Immature natural killer cell (primary cell): ENCODE data around the gene ADAMTSL3. TPM values are rescaled to one million over a fixed set of nuclear protein-coding genes. Genes with fewer than 3 reads are reported as not detected.
"Not testable (repeated sequence)": the region's sequence is repeated elsewhere in the genome, so short reads cannot be mapped to it uniquely, and the experiment has no call there.

Experiments used
- DNase-seq, 3 donors: peaks; one replicate each; pipeline ENCODE4 v3.0.0; 2022; ENCODE audit warnings: mixed read lengths in 1 of 3
- H3K27ac Mint-ChIP-seq, 6 donors: one replicate each; pipeline ENCODE4 v1.8.0; 2020; ENCODE audit warnings: mixed read lengths in 6 of 6, mild to moderate bottlenecking in 5 of 6, inconsistent platforms in 4 of 6, moderate library complexity in 3 of 6
- H3K27me3 Mint-ChIP-seq, 3 donors: one replicate each; pipeline ENCODE4 v1.8.0; 2020 to 2021; ENCODE audit warnings: low read depth in 3 of 3, mild to moderate bottlenecking in 3 of 3, mixed read lengths in 3 of 3, moderate library complexity in 3 of 3, inconsistent platforms in 1 of 3
- H3K36me3 Mint-ChIP-seq, 3 donors: one replicate each; pipeline ENCODE4 v1.8.0; 2020; ENCODE audit warnings: mixed read lengths in 3 of 3, inconsistent platforms in 2 of 3, mild to moderate bottlenecking in 2 of 3
- H3K4me1 Mint-ChIP-seq, 2 donors: one replicate each; pipeline ENCODE4 v1.8.0; 2020; ENCODE audit warnings: inconsistent platforms in 2 of 2, mild to moderate bottlenecking in 2 of 2, mixed read lengths in 2 of 2, moderate library complexity in 1 of 2
- H3K4me3 Mint-ChIP-seq, 5 donors: one replicate each; pipeline ENCODE4 v1.8.0; 2020; ENCODE audit warnings: mild to moderate bottlenecking in 5 of 5, mixed read lengths in 5 of 5, inconsistent platforms in 3 of 5, moderate library complexity in 3 of 5
- H3K9me3 Mint-ChIP-seq, 6 donors: one replicate each; pipeline ENCODE4 v1.8.0; 2020; ENCODE audit warnings: mild to moderate bottlenecking in 6 of 6, mixed read lengths in 6 of 6, inconsistent platforms in 4 of 6, moderate library complexity in 3 of 6
- polyA plus RNA-seq, 3 donors: library from polyadenylated mRNA; unstranded; fragments of 300-500 nt; fragmentation: Illumina TruSeq; gene quantifications; one replicate each; pipeline ENCODE4 v1.2.3, GENCODE V29; 2021

The ADAMTSL3 gene
- polyA plus RNA-seq, 3 donors from 2014 or later: not detected

DNA sequence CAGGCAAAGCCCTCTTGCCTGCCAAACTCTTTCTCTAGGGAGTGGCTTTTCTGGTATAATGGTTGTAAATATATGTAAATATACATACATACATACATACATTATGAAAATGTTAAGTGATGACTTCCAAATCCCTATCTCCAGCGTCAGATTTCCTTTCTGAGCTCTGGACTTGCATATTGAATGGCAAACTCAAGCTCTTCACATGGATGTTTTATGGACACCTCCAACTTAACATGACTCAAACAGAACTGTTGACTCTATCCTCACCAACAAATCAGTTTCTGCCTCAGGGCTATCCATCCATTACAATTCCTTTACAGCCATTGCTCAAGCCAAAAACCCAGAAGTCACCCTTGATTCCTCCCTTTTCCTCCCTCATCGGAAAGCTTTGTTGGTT, 45.1 kb downstream of the ADAMTSL3 start:
- Mint-ChIP-seq H3K9me3 (no peaks in the 10 kb centered on the region), H3K4me3 (no peak overlapping the region), H3K27ac (no peak overlapping the region), H3K36me3 (no peaks in the 10 kb centered on the region), H3K27me3 (peaks cover 2 to 3% (median 2%) of the 10 kb centered on the region in 3 donors), H3K4me1 (no peaks in the 10 kb centered on the region)
- no peak for DNase-seq

DNA sequence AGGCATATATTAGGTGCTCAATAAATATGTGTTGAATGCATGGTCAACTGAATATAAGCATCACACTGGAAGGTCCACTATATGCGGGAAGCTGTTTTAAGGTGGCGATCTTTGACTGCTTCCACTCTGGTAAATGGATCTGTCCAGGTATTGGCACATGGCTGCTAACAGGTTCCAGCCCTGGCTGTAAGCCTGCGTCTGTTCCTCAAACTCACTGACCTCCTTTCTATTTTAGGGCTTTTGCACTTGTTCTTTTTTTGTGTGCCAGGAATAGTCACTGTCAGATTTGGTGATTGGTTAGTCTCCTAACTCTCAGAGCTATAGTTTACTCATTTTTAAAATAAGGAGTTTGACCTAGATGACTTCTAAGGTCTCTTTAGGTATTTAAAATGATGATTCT, 46.2 kb downstream of the ADAMTSL3 start:
- Mint-ChIP-seq H3K36me3 (no peaks in the 10 kb centered on the region), H3K4me1 (no peaks in the 10 kb centered on the region), H3K4me3 (no peak overlapping the region)

DNA sequence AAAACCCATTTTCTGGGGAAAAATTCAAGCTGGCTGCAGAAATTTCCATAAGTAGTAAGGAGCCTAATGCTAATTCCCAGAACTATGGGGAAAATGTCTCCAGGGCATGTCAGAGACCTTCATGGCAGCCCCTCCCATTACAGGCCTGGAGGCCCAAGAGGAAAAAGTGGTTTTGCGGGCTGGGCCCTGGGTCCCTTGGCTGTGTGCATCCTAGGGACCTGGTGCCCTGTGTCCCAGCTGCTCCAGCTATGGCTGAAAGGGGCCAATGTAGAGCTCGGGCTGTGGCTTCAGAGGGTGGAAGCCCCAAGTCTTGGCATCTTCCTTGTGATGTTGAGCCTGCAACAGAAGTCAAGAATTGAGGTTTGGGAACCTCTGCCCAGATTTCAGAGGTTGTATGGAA, 48.4 kb downstream of the ADAMTSL3 start:
- not testable (repeated sequence) for DNase-seq, H3K27ac Mint-ChIP-seq, H3K4me3 Mint-ChIP-seq, H3K27me3 Mint-ChIP-seq, H3K9me3 Mint-ChIP-seq, H3K4me1 Mint-ChIP-seq, H3K36me3 Mint-ChIP-seq

More for the DNA sequence above, 46.2 kb downstream of the ADAMTSL3 start:
- no peak for DNase-seq
- Mint-ChIP-seq H3K27me3 (peaks cover 2 to 4% (median 3%) of the 10 kb centered on the region in 3 donors), H3K9me3 (no peaks in the 10 kb centered on the region), H3K27ac (no peak overlapping the region)

DNA sequence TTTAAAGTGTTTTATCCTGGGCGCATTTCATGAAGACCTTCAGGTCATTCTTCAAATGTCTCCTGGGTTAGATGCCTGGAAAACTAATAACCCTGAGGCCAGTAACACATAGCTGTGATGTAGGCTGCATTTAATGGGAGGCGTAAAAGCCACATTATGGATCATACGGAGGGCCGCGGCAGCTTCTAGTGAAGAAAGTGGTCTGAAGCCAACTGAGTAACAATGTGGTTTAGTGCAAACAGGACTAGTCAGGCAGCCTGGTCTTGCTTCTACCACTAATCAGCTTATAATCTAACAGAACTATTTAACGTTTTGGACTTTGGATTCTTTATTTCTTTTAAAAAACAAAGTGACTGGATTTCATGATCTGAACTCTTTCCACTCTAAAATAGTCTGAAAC, 54.4 kb downstream of the ADAMTSL3 start:
- H3K36me3 Mint-ChIP-seq: no peaks in the 10 kb centered on the region
- H3K4me1 Mint-ChIP-seq: no peaks in the 10 kb centered on the region
- DNase-seq: no peak
- peaks cover 2 to 7% (median 2%) of the 10 kb centered on the region in 3 donors for H3K27me3 Mint-ChIP-seq
- no peak overlapping the region for H3K27ac Mint-ChIP-seq
- H3K4me3 Mint-ChIP-seq: no peak overlapping the region
- H3K9me3 Mint-ChIP-seq: peaks cover 0 to 2% (median 0%) of the 10 kb centered on the region in 6 donors

DNA sequence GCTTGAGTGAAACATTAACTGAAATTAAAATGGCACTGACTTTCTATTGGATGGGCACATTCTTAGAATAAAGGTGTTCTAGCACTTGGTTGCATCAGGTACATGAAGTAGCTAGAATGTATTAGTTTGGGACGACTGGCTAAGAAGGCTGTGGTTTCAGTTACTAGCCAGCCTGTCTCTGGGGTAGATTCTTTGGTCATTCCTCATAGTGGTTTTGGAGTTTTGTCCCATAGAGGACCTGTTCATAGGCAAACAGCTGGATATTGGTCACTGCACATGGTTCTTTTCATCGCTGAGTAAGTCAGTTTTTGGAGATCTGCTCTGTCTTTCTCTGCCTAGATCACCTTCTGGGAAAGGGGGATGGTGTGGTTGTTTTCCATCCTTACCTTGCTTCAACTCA, 55.3 kb downstream of the ADAMTSL3 start:
- no peak for DNase-seq
- Mint-ChIP-seq H3K27ac (no peak overlapping the region), H3K4me1 (no peaks in the 10 kb centered on the region), H3K27me3 (peaks cover 2 to 7% (median 2%) of the 10 kb centered on the region in 3 donors), H3K9me3 (peaks cover 0 to 2% (median 0%) of the 10 kb centered on the region in 6 donors), H3K36me3 (no peaks in the 10 kb centered on the region), H3K4me3 (no peak overlapping the region)

DNA sequence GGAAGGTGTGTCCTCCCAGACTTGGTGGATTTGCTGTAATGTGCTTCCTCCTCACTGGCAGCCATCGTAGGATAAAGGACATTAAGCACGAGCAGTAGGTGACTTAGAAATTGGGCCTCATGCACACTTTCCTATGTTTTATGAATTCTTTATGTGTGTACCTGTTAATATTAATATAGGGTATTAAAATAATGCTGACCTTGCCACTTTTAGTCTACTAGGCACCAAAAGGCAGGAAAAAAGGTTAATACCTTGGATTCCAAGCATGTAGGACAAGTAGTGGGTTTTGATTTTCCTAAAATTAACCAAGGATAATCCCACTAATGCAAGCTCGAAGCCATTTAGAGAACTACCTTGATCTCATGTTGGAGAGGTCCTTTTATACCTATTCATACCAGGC, 55.9 kb downstream of the ADAMTSL3 start:
- Mint-ChIP-seq H3K9me3 (peaks cover 0 to 2% (median 0%) of the 10 kb centered on the region in 6 donors), H3K27me3 (peaks cover under 1 to 7% (median 2%) of the 10 kb centered on the region in 3 donors), H3K4me1 (no peaks in the 10 kb centered on the region), H3K36me3 (no peaks in the 10 kb centered on the region), H3K27ac (no peak overlapping the region), H3K4me3 (no peak overlapping the region)
- no peak for DNase-seq

DNA sequence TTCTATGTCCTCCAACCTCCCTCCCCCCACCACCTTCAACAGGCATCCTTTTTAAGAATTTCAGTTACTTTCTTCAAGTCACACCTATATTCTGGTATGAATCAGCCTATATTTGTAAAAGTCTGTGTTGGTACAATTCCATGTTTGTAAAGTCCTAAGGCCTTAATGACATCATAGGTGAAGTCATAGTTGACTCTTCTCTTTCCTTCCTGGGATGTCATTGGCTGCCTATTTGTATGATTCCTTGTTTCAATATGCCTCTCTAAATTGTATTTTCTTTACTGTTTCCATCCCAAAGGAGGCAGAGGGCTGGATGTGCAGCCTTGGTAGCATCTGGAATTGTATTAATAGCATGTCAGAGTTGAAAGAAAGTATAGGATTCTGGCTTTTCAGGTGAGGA, 56.5 kb downstream of the ADAMTSL3 start:
- Mint-ChIP-seq H3K27me3 (peaks cover 1 to 5% (median 2%) of the 10 kb centered on the region in 3 donors), H3K4me3 (no peak overlapping the region), H3K9me3 (peaks cover 0 to 3% (median 0%) of the 10 kb centered on the region in 6 donors), H3K36me3 (no peaks in the 10 kb centered on the region), H3K4me1 (no peaks in the 10 kb centered on the region), H3K27ac (no peak overlapping the region)
- no peak for DNase-seq

DNA sequence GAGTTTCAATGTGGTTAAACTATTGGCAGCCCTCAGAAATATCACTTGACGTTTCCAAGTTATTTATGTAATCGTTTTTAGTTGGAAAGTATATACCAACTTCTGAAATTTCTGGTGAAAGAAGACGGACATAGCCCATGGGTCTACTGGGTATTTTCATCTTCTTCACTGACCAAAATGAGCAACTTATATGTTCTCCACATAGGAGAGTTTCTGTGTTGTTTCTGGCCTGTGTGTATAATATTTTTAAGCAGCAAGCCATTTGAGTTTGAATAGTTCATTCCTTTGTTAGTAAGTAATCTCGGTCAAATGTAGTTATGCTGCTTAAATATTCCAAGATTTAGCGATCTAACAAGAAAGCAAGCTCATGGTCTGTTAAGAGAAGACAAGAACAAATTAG, 57.3 kb downstream of the ADAMTSL3 start:
- DNase-seq: no peak
- Mint-ChIP-seq H3K36me3 (no peaks in the 10 kb centered on the region), H3K9me3 (peaks cover 0 to 4% (median 0%) of the 10 kb centered on the region in 6 donors), H3K4me3 (no peak overlapping the region), H3K27ac (no peak overlapping the region), H3K4me1 (no peaks in the 10 kb centered on the region), H3K27me3 (peaks cover 4 to 8% (median 6%) of the 10 kb centered on the region in 3 donors)

DNA sequence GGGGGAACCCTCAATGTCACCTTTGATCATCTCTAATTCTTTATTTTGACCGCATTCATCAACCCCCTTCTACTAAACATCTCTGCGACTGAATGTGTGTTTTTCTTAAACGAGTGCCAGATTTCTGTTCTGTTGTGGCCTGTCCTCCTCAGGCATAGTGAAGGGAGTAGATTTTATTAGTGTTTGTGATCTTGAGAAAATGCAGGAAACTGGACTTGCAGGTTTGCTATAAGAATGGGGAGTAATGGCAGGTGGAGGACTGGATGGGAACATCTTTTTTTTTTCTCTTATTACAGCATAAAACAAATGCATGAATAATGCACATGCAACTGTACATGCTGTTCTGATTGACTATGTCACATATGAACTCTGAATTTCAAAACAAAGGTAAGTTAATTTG, 59.3 kb downstream of the ADAMTSL3 start:
- no peaks in the 10 kb centered on the region for H3K36me3 Mint-ChIP-seq
- H3K4me3 Mint-ChIP-seq: no peak overlapping the region
- no peaks in the 10 kb centered on the region for H3K4me1 Mint-ChIP-seq
- H3K27me3 Mint-ChIP-seq: peaks cover 4 to 8% (median 6%) of the 10 kb centered on the region in 3 donors
- peaks cover 0 to 6% (median 0%) of the 10 kb centered on the region in 6 donors for H3K9me3 Mint-ChIP-seq
- H3K27ac Mint-ChIP-seq: no peak overlapping the region
- no peak for DNase-seq

DNA sequence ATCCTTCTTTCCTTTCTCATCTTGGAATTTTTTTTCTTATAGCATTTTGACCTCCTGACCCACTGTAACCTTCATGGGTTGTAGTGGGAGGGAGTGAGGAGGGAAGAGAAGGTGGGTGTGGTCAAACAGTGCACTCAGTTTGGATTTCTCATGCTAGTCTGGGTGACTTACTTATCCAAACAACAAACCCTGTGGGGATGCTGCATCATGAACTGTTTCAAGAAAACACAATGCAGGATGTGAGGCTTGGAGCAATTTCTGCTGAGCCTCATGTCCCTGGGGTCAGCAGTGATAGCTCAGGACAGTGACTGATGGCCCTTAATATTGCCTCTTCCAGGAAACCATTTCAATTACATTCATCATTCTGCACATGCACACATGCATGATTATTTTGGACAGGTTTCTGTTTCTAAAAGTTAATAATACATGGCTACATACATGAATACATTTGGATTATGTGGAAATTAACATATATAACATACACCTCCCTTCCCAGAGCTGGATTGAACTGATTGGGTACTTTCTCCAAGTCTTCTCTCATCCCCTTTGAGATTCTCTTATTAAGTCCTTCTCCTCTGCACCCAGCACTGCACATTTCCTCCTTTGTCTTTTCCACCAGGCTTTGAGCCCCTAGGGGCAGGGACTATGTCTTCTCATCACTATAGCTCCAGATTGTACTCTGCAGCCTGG, 61.2 kb downstream of the ADAMTSL3 start:
- H3K27ac Mint-ChIP-seq: no peak overlapping the region
- peaks cover 3 to 7% (median 6%) of the 10 kb centered on the region in 3 donors for H3K27me3 Mint-ChIP-seq
- H3K4me1 Mint-ChIP-seq: no peaks in the 10 kb centered on the region

DNA sequence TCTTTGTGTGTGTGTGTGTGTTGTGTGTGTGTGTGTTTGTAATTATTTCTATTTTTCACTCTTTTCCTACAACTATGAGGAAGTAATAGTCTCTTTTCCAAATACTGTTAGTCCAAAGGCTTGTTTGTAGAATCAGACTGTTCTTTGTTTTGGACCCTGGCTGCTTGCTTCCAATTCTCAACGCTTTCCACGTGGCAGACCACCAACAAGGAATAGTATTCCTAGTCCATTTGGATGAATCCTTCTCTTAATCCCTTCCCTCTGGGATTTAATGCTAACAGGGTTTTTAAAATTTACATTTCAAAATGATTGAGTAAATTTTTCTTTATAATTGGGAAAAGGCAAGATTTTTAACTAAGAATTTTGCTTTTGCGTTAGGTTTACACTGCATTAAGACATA, 62.7 kb downstream of the ADAMTSL3 start:
- peaks cover 0 to 6% (median 0%) of the 10 kb centered on the region in 6 donors for H3K9me3 Mint-ChIP-seq
- no peak overlapping the region for H3K27ac Mint-ChIP-seq
- DNase-seq: no peak
- H3K4me3 Mint-ChIP-seq: no peak overlapping the region
- no peaks in the 10 kb centered on the region for H3K4me1 Mint-ChIP-seq
- H3K36me3 Mint-ChIP-seq: no peaks in the 10 kb centered on the region
- H3K27me3 Mint-ChIP-seq: peaks cover 2 to 6% (median 3%) of the 10 kb centered on the region in 3 donors

More for the DNA sequence above, 61.2 kb downstream of the ADAMTSL3 start:
- DNase-seq: no peak
- Mint-ChIP-seq H3K4me3 (no peak overlapping the region), H3K36me3 (no peaks in the 10 kb centered on the region), H3K9me3 (peaks cover 0 to 6% (median 0%) of the 10 kb centered on the region in 6 donors)

DNA sequence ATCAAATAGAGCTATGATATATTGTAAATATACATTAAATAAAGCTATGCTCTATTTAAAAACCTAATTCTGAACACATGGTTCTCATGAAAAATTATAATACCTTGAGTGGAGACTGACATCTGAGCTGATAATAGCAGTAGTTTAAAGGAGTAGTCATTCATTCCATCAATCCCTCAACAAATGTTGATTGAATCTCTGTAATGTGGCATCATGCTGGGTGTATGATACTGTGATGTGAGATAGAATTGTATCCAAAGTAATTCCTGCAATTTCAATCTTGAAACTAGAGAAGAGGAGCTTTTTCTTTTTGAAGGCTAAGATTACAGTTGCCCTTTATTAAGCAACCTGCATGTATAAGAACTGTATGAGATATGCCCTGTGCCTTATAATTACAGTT, 63.1 kb downstream of the ADAMTSL3 start:
- H3K4me1 Mint-ChIP-seq: no peaks in the 10 kb centered on the region

DNA sequence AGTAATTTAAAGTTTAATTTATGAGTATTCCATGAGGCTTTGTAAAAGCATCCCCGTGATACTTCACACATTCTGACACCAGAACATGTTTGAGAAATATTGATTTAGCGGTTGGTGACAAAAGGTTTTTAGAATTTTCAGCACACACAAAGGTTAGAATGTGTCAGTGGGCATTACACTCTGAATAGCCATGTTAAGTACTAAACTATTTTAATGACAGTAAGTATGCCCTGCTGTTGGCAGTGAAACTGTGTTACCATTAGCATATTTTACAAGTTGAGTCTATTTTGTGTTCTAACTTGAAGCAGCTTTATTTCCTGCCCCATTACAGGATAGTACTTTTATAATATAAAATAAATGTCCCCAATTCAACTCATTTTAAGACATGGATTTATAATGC, 66.5 kb downstream of the ADAMTSL3 start:
- peaks cover 3 to 6% (median 5%) of the 10 kb centered on the region in 3 donors for H3K27me3 Mint-ChIP-seq
- no peaks in the 10 kb centered on the region for H3K4me1 Mint-ChIP-seq
- DNase-seq: no peak

More for the DNA sequence above, 63.1 kb downstream of the ADAMTSL3 start:
- no peak overlapping the region for H3K4me3 Mint-ChIP-seq
- no peak for DNase-seq
- no peak overlapping the region for H3K27ac Mint-ChIP-seq
- peaks cover 0 to 6% (median 0%) of the 10 kb centered on the region in 6 donors for H3K9me3 Mint-ChIP-seq
- peaks cover 2 to 6% (median 3%) of the 10 kb centered on the region in 3 donors for H3K27me3 Mint-ChIP-seq
- no peaks in the 10 kb centered on the region for H3K36me3 Mint-ChIP-seq

DNA sequence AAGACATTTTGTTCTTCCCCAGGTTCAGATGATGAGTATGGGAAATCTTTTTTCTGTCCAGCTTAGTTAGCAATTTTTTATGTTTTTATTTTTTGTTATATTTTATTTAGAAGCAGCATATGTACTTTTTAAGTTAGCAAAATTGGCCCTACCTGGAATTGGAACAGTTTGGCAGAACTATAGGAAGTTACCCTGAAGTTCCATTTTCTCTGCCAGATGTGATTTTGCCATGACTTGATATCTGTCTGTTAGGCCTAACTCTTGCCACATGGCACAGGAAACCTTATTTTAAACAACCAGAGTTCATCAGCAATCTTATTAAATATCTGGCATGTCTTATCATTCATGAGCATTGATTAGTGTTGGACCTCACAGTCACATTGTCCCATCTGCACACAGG, 67.1 kb downstream of the ADAMTSL3 start:
- peaks cover 0 to 3% (median 2%) of the 10 kb centered on the region in 3 donors for H3K27me3 Mint-ChIP-seq
- no peak overlapping the region for H3K27ac Mint-ChIP-seq
- no peak overlapping the region for H3K4me3 Mint-ChIP-seq
- H3K4me1 Mint-ChIP-seq: no peaks in the 10 kb centered on the region
- H3K36me3 Mint-ChIP-seq: no peaks in the 10 kb centered on the region
- H3K9me3 Mint-ChIP-seq: peaks cover 0 to 2% (median 0%) of the 10 kb centered on the region in 6 donors
- no peak for DNase-seq

More for the DNA sequence above, 66.5 kb downstream of the ADAMTSL3 start:
- peaks cover 0 to 3% (median 0%) of the 10 kb centered on the region in 6 donors for H3K9me3 Mint-ChIP-seq
- H3K27ac Mint-ChIP-seq: no peak overlapping the region
- H3K4me3 Mint-ChIP-seq: no peak overlapping the region
- H3K36me3 Mint-ChIP-seq: no peaks in the 10 kb centered on the region

DNA sequence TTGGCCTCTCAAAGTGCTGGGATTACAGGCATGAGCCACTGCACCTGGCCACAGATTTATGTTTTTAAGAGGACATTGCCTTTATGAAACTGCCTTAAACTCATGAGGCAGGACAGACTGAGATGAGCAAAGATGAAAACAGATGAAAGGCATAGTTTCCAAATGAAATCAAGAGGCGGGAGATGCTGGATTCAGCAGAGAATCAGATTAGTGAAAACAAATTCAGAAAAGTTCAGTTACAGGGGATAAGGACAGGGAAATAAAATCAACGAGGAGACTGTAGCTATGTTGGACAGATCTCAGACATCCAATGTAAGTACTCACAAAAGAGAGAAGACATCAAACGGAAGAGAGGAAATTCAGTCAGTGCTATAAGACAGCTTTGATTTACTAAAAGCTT, 68.1 kb downstream of the ADAMTSL3 start:
- Mint-ChIP-seq H3K4me1 (no peaks in the 10 kb centered on the region), H3K36me3 (no peaks in the 10 kb centered on the region), H3K9me3 (peaks cover 0 to 4% (median under 1%) of the 10 kb centered on the region in 6 donors), H3K4me3 (no peak overlapping the region), H3K27ac (no peak overlapping the region), H3K27me3 (peaks cover 0 to 3% (median 2%) of the 10 kb centered on the region in 3 donors)
- DNase-seq: no peak
